Progenitor cell of endocrine pancreas (in vitro differentiated cells): ENCODE measurements around the gene ZSCAN21. TPM values are rescaled to one million over a fixed set of nuclear protein-coding genes. Genes with fewer than 3 reads are reported as not detected.

Source experiments
- DNase-seq: peaks from one replicate; pipeline ENCODE4 v3.0.0; 2021; ENCODE audit warnings: low spot score; ENCODE audit not compliant: unreplicated experiment
- H3K27ac Mint-ChIP-seq: 2 replicates; pipeline ENCODE4 v1.8.0; 2021; ENCODE audit warnings: mild to moderate bottlenecking, moderate library complexity, mixed read lengths
- H3K27me3 Mint-ChIP-seq: 2 replicates; pipeline ENCODE4 v1.8.0; 2021; ENCODE audit warnings: mixed read lengths
- H3K36me3 Mint-ChIP-seq: 2 replicates; pipeline ENCODE4 v1.8.0; 2022; ENCODE audit warnings: mixed read lengths; ENCODE audit not compliant: insufficient read depth
- H3K4me1 Mint-ChIP-seq: 2 replicates; pipeline ENCODE4 v1.8.0; 2021; ENCODE audit warnings: low read depth, mixed read lengths
- H3K4me3 Mint-ChIP-seq: 2 replicates; pipeline ENCODE4 v1.8.0; 2021; ENCODE audit warnings: low read depth, mild to moderate bottlenecking, moderate library complexity, mixed read lengths
- H3K9me3 Mint-ChIP-seq: 2 replicates; pipeline ENCODE4 v1.8.0; 2021; ENCODE audit warnings: low read depth, mixed read lengths
- total RNA-seq: library from RNA; stranded (reverse); gene quantifications from 2 replicates; pipeline ENCODE4 v1.2.1, GENCODE V29; 2021
- TF ChIP-seq, protein P1 (sequence below): fragments of 200-600 bp; sonication (generic); IDR thresholded peaks from one replicate; pipeline ENCODE4 v1.5.0; 2021; ENCODE audit warnings: antibody characterized with exemption, mild to moderate bottlenecking; ENCODE audit not compliant: unreplicated experiment

Gene ZSCAN21
- total RNA-seq, 1 donor from 2014 or later: 22.8 TPM

DNA sequence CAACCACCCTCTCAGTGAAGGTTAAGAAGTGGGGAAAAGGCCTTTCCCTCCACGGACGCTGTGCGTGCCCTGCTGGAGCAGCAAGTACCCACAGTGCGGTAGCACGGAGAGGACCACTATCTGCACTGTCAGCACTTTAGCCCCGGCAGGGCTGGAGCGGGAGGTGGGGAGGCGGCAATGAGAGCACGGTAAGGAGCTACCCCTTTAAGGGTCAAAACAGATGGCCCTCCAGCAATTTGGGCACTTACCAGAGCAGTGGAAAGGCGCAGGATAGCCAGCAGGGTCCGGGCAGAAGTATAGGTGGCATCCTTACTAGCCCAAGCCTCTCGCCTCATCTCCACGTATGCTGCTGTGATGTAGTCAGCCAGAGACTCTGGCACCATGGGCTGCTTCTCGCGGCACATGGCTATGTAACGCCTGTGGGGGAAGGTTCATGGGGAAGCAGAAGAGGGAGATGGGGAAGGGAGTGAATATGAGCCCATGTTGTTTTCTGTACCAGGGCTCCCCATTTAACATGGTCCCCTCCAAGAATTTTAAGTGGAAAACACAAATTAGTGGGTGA lies 44.4 kb downstream of the ZSCAN21 start:
- DNase-seq: no peak
- Mint-ChIP-seq H3K36me3 (peaks cover 49% of the 10 kb centered on the region), H3K4me3 (no peak overlapping the region), H3K4me1 (peaks cover 19% of the 10 kb centered on the region), H3K9me3 (no peaks in the 10 kb centered on the region), H3K27ac (peak overlapping the region; percentile 59), H3K27me3 (no peaks in the 10 kb centered on the region)
- TF ChIP-seq, protein P1, sequence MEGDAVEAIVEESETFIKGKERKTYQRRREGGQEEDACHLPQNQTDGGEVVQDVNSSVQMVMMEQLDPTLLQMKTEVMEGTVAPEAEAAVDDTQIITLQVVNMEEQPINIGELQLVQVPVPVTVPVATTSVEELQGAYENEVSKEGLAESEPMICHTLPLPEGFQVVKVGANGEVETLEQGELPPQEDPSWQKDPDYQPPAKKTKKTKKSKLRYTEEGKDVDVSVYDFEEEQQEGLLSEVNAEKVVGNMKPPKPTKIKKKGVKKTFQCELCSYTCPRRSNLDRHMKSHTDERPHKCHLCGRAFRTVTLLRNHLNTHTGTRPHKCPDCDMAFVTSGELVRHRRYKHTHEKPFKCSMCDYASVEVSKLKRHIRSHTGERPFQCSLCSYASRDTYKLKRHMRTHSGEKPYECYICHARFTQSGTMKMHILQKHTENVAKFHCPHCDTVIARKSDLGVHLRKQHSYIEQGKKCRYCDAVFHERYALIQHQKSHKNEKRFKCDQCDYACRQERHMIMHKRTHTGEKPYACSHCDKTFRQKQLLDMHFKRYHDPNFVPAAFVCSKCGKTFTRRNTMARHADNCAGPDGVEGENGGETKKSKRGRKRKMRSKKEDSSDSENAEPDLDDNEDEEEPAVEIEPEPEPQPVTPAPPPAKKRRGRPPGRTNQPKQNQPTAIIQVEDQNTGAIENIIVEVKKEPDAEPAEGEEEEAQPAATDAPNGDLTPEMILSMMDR: no peak

DNA sequence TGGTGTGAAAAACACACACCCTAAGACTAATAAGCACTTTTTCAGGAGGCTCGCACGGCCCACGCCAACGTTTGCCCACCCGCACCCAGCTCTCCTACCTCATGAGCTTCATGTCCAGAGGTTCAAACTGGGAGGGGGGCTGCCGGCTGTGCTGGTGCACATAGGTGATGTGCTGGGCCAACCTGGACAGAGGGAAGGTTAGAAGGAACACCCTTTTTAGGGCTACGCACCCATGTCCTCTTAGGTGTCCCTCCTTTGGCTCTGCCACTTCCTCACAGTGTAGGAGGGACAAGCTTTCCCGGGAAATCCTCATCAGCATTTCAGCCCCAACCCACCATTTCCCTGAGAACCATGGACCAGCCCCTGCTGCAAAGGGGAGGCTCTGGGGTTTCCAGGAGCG lies 45.7 kb downstream of the ZSCAN21 start:
- no peak overlapping the region for H3K27ac Mint-ChIP-seq
- H3K27me3 Mint-ChIP-seq: no peaks in the 10 kb centered on the region
- H3K9me3 Mint-ChIP-seq: no peaks in the 10 kb centered on the region
- no peak overlapping the region for H3K4me3 Mint-ChIP-seq
- H3K4me1 Mint-ChIP-seq: peaks cover 24% of the 10 kb centered on the region
- DNase-seq: no peak
- TF ChIP-seq, protein P1: no peak
- peaks cover 58% of the 10 kb centered on the region for H3K36me3 Mint-ChIP-seq

DNA sequence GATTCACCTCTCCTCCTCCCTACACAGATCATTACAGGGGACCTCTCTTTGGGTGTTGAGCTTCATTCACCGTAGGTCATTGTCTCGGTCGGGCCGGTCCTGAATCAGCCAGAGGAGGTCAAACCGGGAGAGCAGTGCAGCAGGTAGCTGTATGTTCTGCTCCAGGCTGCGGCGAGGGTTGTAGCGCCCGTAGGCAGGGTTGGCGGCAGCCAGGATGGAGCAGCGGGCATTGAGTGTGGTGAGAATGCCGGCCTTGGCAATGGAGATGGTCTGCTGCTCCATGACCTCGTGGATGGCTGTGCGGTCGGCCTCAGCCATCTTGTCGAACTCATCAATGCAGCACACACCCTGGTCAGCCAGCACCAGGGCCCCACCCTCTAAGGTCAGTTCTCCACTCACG lies 46.1 kb downstream of the ZSCAN21 start:
- H3K27ac Mint-ChIP-seq: no peak overlapping the region
- peaks cover 24% of the 10 kb centered on the region for H3K4me1 Mint-ChIP-seq
- H3K9me3 Mint-ChIP-seq: no peaks in the 10 kb centered on the region
- DNase-seq: no peak
- peaks cover 58% of the 10 kb centered on the region for H3K36me3 Mint-ChIP-seq
- no peaks in the 10 kb centered on the region for H3K27me3 Mint-ChIP-seq
- H3K4me3 Mint-ChIP-seq: no peak overlapping the region
- TF ChIP-seq, protein P1: no peak

DNA sequence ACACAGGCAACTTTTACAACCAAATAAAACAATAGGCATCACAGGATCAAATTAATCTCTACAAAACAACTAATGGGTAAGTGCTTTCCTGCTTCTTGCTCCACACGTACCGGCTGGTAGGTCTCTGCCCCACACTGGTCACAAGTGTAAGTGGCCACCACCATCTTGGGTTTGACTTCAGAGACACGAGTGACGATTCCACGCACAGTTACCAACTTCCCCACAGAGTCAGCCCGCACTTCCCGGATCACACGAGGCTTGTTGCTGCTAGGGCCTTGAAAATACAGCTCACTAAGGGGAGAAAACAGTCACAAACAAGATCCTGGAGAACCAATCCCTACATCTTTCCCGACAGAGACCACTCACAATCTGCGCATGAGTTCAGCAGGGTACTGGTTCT lies 49.3 kb downstream of the ZSCAN21 start:
- DNase-seq: no peak
- H3K4me3 Mint-ChIP-seq: peak overlapping the region; percentile 93
- H3K9me3 Mint-ChIP-seq: no peaks in the 10 kb centered on the region
- peaks cover 27% of the 10 kb centered on the region for H3K4me1 Mint-ChIP-seq
- TF ChIP-seq, protein P1: no peak
- peak overlapping the region; percentile 97 for H3K27ac Mint-ChIP-seq
- peaks cover 43% of the 10 kb centered on the region for H3K36me3 Mint-ChIP-seq
- H3K27me3 Mint-ChIP-seq: no peaks in the 10 kb centered on the region

DNA sequence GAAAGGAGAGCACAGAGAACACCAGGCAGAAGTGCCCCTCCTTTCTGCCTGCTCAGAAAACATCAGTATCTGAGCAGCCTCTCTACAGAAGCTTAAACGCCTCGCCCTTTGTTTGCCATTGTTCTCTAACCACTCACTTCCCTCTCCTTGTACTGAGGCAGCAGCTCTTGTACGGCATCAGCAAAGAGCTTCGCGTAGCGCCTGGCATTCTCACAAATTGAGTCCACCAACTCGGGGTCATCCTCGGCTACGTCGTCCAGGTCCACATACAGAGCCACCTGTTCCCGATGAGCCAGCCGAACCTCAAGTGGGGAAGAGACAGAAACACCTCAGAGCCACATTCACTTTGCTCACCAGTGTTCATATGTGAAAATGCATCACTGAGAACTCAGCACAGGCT lies 49.9 kb downstream of the ZSCAN21 start:
- TF ChIP-seq, protein P1: no peak
- Mint-ChIP-seq H3K27me3 (no peaks in the 10 kb centered on the region), H3K9me3 (no peaks in the 10 kb centered on the region), H3K4me1 (peaks cover 28% of the 10 kb centered on the region), H3K27ac (peak overlapping the region; percentile 97), H3K4me3 (peak overlapping the region; percentile 93), H3K36me3 (peaks cover 43% of the 10 kb centered on the region)
- DNase-seq: no peak
